Smooth muscle cell (in vitro differentiated cells): ENCODE results near the gene RASA3. TPM values are rescaled to one million over a fixed set of nuclear protein-coding genes. Genes with fewer than 3 reads are reported as not detected.
"Not testable (repeated sequence)": the region's sequence is repeated elsewhere in the genome, so short reads cannot be mapped to it uniquely, and the experiment has no call there.

ENCODE experiments used
- DNase-seq: peaks from one replicate; lab custom pipeline; 2025; ENCODE audit not compliant: unreplicated experiment; lab: John Stamatoyannopoulos, UW
- H2AFZ ChIP-seq: fragments of 200-600 bp; sonication (generic); 2 replicates; pipeline ENCODE4 v1.6.0; 2016; ENCODE audit warnings: antibody characterized with exemption, low read depth, mild to moderate bottlenecking
- H3F3A ChIP-seq: fragments of 200-600 bp; sonication (generic); 2 replicates; pipeline ENCODE4 v1.6.0; 2017; ENCODE audit warnings: antibody characterized with exemption, low read depth
- H3K27ac ChIP-seq: fragments of 200-600 bp; sonication (generic); 2 replicates; pipeline ENCODE4 v1.5.1; 2016; ENCODE audit warnings: low read depth, mild to moderate bottlenecking
- H3K27me3 ChIP-seq: fragments of 200-600 bp; sonication (generic); 2 replicates; pipeline ENCODE4 v1.6.1; 2016; ENCODE audit warnings: low read depth, mild to moderate bottlenecking
- H3K36me3 ChIP-seq: fragments of 200-600 bp; sonication (generic); 2 replicates; pipeline ENCODE4 v1.5.1; 2016; ENCODE audit warnings: low read depth
- H3K4me1 ChIP-seq: fragments of 200-600 bp; sonication (generic); 2 replicates; pipeline ENCODE4 v1.5.1; 2016; ENCODE audit warnings: low read depth
- H3K4me2 ChIP-seq: fragments of 200-600 bp; sonication (generic); 2 replicates; pipeline ENCODE4 v1.6.0; 2016; ENCODE audit warnings: mild to moderate bottlenecking
- H3K4me3 ChIP-seq: fragments of 200-600 bp; sonication (generic); 2 replicates; pipeline ENCODE4 v1.5.1; 2016; ENCODE audit warnings: mild to moderate bottlenecking
- H3K79me2 ChIP-seq: fragments of 200-600 bp; sonication (generic); 2 replicates; pipeline ENCODE4 v1.6.0; 2016; ENCODE audit warnings: low read depth, mild to moderate bottlenecking
- H3K9ac ChIP-seq: fragments of 200-600 bp; sonication (generic); 2 replicates; pipeline ENCODE4 v1.6.0; 2016; ENCODE audit warnings: low read depth
- H3K9me3 ChIP-seq: fragments of 200-600 bp; sonication (generic); replicated peaks from 2 replicates; pipeline ENCODE4 v1.5.1; 2016; ENCODE audit warnings: low read depth
- H4K20me1 ChIP-seq: fragments of 200-600 bp; sonication (generic); 2 replicates; pipeline ENCODE4 v1.6.0; 2016; ENCODE audit warnings: low read depth
- CTCF ChIP-seq: fragments of 200-600 bp; sonication (generic); IDR thresholded peaks from 2 replicates; pipeline ENCODE4 v1.5.1; 2017; ENCODE audit warnings: borderline replicate concordance, mild to moderate bottlenecking, antibody characterized with exemption; ENCODE audit not compliant: insufficient read depth, poor library complexity, severe bottlenecking
- WGBS: methylation state at CpG from one replicate; pipeline ENCODE4 v1.1.7; 2016; ENCODE audit warnings: low lambda C conversion rate; 5-methylcytosine and 5-hydroxymethylcytosine counted together
- polyA plus RNA-seq: library from polyadenylated mRNA; unstranded; fragments of >200 nt; fragmentation: Nextera tagmentation; extraction: Ambion mirVana; gene quantifications from 2 replicates; pipeline ENCODE4 v1.2.1, GENCODE V29; 2016
- total RNA-seq: library from RNA; depleted of rRNA; stranded (reverse); fragments of >200 nt; gene quantifications from 2 replicates; pipeline ENCODE4 v1.2.3, GENCODE V29; 2014

RASA3 gene
- total and polyA plus RNA-seq, 2 experiments from 2014 or later: 21.3 to 26.8 TPM

DNA sequence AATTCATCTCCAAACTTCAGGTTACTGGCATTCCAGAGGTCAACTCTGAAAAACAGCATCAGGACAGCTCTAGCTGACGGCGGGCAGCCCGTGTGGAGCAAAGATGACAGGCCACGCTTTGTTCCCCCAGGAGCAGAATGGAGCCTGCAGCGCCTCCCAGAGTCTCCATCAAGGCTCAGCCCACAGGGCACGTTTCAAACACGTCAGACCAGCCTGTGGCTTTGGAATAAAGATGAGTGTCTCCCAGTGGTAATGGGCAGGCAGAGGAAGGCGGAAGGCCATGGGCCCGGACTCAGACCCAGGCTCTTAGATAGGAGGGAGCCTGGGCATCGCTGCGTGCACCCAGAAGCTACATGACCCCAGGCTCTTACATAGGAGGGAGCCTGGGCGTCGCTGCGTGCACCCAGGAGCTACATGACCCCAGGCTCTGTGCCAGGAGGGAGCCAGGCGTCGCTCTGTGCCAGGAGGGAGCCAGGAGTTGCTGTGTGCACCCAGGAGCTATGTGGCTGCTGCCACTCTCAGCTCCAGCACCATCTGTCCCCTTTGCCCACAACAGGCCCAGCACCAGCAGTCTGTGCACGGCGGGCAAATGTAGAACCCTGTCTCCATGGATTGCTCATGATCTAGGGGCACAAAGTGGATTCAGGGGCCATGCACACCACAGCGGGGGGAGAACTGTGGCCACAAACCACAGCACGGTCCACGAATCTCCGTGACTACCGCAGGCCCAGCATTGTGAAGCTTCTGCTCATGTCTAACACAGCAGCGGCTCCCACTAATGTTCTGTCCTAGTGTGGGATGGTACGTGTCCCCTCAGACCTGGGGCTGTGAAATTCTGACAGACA lies 110.7 kb downstream of the RASA3 start:
- TF ChIP-seq CTCF: no peak
- 94% methylated on average over 25 of the region's 25 CpGs for WGBS

GRCh38 chr13:114020750-114021463 lies 111.5 kb downstream of the RASA3 start:
- Histone ChIP-seq H3K4me2 (no peak overlapping the region), H2AFZ (no peak overlapping the region), H3K79me2 (no peaks in the 10 kb centered on the region), H4K20me1 (peaks cover 41% of the 10 kb centered on the region), H3K27ac (no peak overlapping the region), H3K4me1 (peaks cover 5% of the 10 kb centered on the region), H3F3A (no peaks in the 10 kb centered on the region), H3K9me3 (no peaks in the 10 kb centered on the region), H3K4me3 (no peak overlapping the region), H3K27me3 (no peaks in the 10 kb centered on the region), H3K36me3 (no peaks in the 10 kb centered on the region), H3K9ac (no peak overlapping the region)
- no peak for DNase-seq
- WGBS: 96% methylated on average over 31 of the region's 32 CpGs
- TF ChIP-seq CTCF: no peak

More for the DNA sequence above, 110.7 kb downstream of the RASA3 start:
- Histone ChIP-seq H3F3A (no peaks in the 10 kb centered on the region), H3K9ac (no peak overlapping the region), H3K27me3 (no peaks in the 10 kb centered on the region), H4K20me1 (peaks cover 48% of the 10 kb centered on the region), H3K9me3 (no peaks in the 10 kb centered on the region), H3K36me3 (no peaks in the 10 kb centered on the region), H3K27ac (no peak overlapping the region), H3K79me2 (no peaks in the 10 kb centered on the region), H3K4me2 (no peak overlapping the region), H2AFZ (no peak overlapping the region), H3K4me1 (peaks cover 11% of the 10 kb centered on the region), H3K4me3 (no peak overlapping the region)
- no peak for DNase-seq

GRCh38 chr13:114020134-114020533 lies 112.3 kb downstream of the RASA3 start:
- not testable (repeated sequence) for H3K27ac ChIP-seq, H3K4me1 ChIP-seq, H3K36me3 ChIP-seq, H3K27me3 ChIP-seq, H3K9ac ChIP-seq, H3K4me3 ChIP-seq, H3K9me3 ChIP-seq, H3F3A ChIP-seq, H3K4me2 ChIP-seq, H3K79me2 ChIP-seq, H2AFZ ChIP-seq, DNase-seq
- WGBS: 97% methylated on average over 14 of the region's 14 CpGs
- peaks cover 33% of the 10 kb centered on the region for H4K20me1 ChIP-seq

- WGBS: 93% methylated on average over 13 of the region's 13 CpGs
Observed at GRCh38 chr13:114019367-114019766, 113.1 kb downstream of the RASA3 start.

More at GRCh38 chr13:114019367-114019766, 113.1 kb downstream of the RASA3 start:
- Histone ChIP-seq H3K4me3 (no peak overlapping the region), H3K4me1 (no peaks in the 10 kb centered on the region), H4K20me1 (peaks cover 25% of the 10 kb centered on the region), H3K79me2 (no peaks in the 10 kb centered on the region), H3K9ac (no peak overlapping the region), H3F3A (no peaks in the 10 kb centered on the region), H3K4me2 (no peak overlapping the region), H3K36me3 (no peaks in the 10 kb centered on the region), H3K27ac (no peak overlapping the region), H2AFZ (no peak overlapping the region), H3K27me3 (no peaks in the 10 kb centered on the region), H3K9me3 (no peaks in the 10 kb centered on the region)
- DNase-seq: no peak
- TF ChIP-seq CTCF: no peak
